GM18951 (cell line): ENCODE measurements around the gene CNNM1.

Experiments
- POLR2A ChIP-seq: IDR thresholded peaks from 4 replicates; pipeline ENCODE4 v1.6.1; 2011; ENCODE audit warnings: mild to moderate bottlenecking; ENCODE audit not compliant: insufficient read length, insufficient read depth; ENCODE audit errors: extremely low read depth
- in situ Hi-C: fragments of 300-500 bp; cut with MboI; formaldehyde crosslinking; loops from one replicate; pipeline ENCODE4 v1.12.0; 2022; ENCODE audit warnings: low sequenced_read_pairs, mixed read lengths, inconsistent platforms; ENCODE audit not compliant: unreplicated experiment

Gene CNNM1

DNA sequence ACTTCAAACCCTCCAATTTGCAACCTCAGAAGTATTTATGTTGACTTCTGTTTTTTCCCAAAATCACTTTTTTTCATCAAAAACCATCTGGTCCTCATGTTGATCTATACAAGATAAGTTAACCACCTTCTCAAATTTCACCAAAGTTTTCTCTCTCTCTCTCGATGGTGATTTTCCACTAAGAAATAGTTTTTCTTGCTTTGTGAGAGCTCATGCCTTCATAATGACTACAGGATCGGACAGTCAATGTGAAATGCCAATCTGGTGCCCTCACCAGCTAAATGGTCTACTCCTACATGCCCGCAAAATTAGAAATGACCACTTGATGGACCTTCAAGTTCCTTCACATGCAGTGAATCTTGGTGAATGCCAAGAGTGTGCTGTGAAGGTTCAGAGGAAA is 40.4 kb downstream of the CNNM1 start:
- no peak for TF ChIP-seq POLR2A
- in situ Hi-C loops, result no loop called here

DNA sequence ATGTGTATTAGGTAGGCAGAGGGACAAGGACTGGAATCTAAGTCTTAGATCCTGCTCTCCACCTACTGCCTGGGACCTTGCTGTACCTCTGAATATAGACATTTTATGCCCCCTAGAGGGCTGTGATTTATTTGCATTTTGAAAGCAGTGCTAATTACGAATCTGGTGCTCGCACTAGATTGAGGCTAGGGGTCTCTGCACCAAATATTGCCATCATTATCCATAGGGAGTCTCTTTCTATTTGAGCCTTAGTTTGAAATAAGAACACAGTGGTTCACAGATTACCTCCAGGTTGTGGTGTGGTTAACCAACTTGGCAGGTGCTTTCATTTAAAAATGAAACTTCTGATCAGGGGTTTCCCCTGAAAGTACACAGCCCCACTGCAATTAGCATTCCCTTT is 41.8 kb downstream of the CNNM1 start:
- in situ Hi-C loops, result no loop called here
- no peak for TF ChIP-seq POLR2A

DNA sequence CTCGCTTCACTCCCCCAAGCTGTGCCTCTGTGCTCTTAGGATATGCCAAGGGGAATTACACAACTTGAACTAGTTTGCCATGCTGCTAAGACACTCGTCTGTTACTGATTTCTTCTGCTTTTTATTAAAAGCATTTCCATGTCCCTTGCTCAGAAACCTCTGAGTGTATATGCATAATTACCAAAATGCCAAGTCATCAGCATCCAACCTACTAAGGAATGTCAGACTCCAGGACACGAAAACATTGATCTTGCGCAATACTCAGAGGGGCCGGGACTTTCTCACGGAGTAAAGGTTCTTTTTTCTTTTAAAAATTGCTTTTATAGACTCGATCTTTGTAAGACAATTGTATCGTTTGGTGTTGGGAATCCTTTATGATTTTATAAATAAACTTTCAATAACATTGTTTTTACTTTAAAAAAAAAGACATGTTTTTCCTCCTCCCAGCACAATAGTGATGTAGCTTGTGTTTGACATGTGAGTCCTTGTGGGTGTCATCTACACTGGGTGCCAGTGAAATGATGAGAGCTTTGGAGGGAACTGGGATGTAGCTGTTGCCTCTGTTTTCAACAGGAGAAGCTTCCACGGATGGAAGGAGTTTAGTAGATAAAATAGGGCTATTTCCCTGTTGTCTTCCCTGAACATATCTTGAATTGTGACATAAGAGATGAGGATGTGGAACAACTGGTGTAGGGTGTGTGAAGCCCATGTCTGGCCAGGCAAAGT is 43.6 kb downstream of the CNNM1 start:
- no peak for TF ChIP-seq POLR2A
- in situ Hi-C loops, result no loop called here

- in situ Hi-C loops, result no loop called here
- TF ChIP-seq POLR2A, result no peak
Measured at GRCh38 chr10:99374526-99374925, 45.4 kb downstream of the CNNM1 start.

- in situ Hi-C loops, result no loop called here
- no peak for TF ChIP-seq POLR2A
Measured at GRCh38 chr10:99374972-99375371, 45.8 kb downstream of the CNNM1 start.

DNA sequence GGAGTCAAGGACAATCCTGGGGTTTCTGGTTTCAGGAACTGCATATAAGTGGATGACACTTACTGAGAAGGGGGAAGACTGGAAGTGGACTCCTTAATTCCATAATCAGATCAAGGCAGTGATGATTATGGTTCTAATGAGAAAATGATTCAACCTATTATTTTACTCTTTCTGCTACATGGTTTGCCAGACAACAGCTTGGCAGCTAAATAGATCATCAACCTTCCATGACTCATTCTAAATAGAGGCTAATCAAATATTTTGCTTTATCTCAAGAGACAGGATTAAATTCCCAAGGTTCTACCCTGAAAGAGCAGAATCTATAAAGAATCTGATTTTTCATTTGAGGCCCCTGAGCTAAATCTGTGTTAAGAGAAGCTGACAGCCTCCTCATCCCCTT is 46.3 kb downstream of the CNNM1 start:
- TF ChIP-seq POLR2A, result no peak
- in situ Hi-C loops, result no loop called here

- TF ChIP-seq POLR2A, result no peak
Measured at GRCh38 chr10:99382176-99382575, 53.0 kb downstream of the CNNM1 start.

GRCh38 chr10:99387071-99387470 is 57.9 kb downstream of the CNNM1 start:
- no peak for TF ChIP-seq POLR2A
- in situ Hi-C loops, result no loop called here

More at GRCh38 chr10:99382176-99382575, 53.0 kb downstream of the CNNM1 start:
- in situ Hi-C loops, result no loop called here

GRCh38 chr10:99387541-99387940 is 58.4 kb downstream of the CNNM1 start:
- in situ Hi-C loops, result no loop called here
- TF ChIP-seq POLR2A, result no peak

- no peak for TF ChIP-seq POLR2A
- in situ Hi-C loops, result loop anchor here (10.0 kb wide), 1 partner anchor 225 kb away; no protein-coding TSS in a partner anchor
Measured at GRCh38 chr10:99389729-99390480, 60.7 kb downstream of the CNNM1 start.

DNA sequence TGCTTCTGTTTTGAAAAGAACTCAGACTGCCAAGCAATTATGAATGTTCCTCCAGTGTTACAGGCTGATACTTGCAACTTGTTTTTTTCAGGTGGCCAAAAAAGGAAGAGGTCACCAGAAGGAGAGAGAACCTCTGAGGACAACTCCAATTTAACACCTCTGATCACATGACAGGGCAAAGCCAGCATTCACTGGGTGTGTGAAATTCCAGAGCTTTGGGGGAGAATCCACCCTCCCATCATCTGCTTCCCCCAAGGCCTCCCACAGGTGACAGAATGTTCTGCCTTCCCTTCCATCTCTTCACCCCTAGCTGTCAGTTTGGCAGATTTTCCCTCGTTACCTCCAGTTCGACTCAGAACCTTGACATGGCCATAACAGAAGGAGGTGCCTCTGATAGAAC is 62.2 kb downstream of the CNNM1 start:
- in situ Hi-C loops, result loop anchor here (10.0 kb wide), 1 partner anchor 223 kb away; no protein-coding TSS in a partner anchor
- TF ChIP-seq POLR2A, result no peak

GRCh38 chr10:99393036-99393435 is 63.9 kb downstream of the CNNM1 start:
- no peak for TF ChIP-seq POLR2A
- in situ Hi-C loops, result loop anchor here (10.0 kb wide), 1 partner anchor 222 kb away; no protein-coding TSS in a partner anchor

DNA sequence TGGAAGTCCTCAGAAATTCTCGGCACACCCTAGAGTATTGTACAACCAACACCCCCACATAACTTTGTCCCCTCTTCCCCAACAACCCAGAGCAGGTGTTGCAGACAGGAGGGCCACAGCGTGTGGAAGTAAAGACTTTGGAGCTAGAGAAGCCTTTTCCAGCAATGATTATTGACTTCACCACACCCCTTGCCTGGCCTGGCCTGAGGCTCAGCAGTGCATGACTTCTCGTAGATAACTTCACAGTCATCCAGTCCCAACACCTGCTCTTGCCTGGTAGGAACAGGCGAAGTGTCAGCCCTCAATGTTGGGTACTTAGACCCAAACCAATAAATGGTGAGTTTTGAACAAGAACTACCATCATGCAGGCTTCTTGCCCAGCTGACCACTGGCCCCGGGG is 64.5 kb downstream of the CNNM1 start:
- in situ Hi-C loops, result loop anchor here (10.0 kb wide), 1 partner anchor 221 kb away; no protein-coding TSS in a partner anchor
- TF ChIP-seq POLR2A, result no peak

DNA sequence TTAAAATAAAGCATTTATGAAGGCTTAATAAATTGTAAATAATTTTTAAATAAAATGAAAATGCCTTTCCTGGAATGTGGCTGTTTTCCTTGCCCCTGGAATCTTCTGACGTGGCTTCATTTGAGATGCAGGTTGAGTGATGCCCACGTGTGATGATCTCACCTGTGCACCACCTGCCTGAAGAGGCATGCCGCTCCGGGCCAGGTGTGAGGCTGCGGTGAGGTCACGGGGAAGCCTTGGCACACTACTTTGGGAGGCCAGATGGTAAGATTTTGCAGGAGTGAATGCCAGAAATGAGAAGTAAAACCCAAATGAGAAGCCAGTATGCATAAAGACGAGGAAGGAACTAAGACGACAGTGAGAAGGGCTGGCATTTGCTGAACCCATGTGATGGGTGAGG is 65.1 kb downstream of the CNNM1 start:
- no peak for TF ChIP-seq POLR2A
- in situ Hi-C loops, result loop anchor here (10.0 kb wide), 1 partner anchor 221 kb away; no protein-coding TSS in a partner anchor
